ENCODE measurements around the gene POC1A. TPM values are rescaled to one million over a fixed set of nuclear protein-coding genes. Genes with fewer than 3 reads are reported as not detected.

POC1A gene
- total and polyA plus RNA-seq, 2 of the 8 experiments (the other 6 are each of a cell fraction or from before 2014, with no cell fraction given) = 35.7 to 39.2 TPM

DNA sequence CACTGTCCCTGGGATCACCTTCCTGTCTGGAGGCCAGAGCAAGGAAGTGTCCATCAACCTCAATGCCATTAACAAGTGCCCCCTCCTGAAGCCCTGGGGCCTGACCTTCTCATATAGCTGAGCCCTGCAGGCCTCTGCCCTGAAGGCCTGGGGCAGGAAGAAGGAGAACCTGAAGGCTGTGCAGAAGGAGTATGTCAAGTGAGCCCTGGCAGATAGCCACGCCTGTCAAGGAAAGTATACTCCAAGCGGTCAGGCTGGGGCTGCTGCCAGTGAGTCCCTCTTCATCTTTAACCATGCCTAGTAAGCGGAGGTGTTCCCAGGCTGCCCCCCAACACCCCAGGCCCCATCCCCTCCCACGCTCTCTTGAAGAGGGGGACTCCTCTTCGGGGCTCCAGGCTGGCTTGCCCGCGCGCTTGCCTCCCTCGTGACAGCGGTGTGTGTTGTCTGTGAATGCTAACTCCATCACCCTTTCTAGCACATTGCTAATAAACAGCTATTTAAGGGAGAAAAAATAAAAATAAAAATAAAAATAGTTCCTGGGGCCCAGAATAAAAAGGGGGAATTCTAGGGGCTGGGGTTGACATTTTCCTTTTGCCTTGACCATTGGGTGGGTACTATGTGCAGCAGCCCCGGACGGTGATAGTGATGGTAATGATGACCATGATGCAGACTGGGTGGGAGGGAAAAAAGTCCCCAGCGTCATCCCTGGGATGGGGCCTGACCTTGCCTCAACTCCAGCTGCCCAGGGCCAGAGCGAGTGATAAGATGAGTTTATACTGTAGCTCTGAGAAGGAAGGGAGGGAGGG is 40.5 kb upstream of the POC1A start:
- Histone ChIP-seq H3K23ac (ENCODE audit: insufficient read length) (no peak overlapping the region), H3K9ac (replicated peaks in 1 of 4; ENCODE audit: extremely low read depth in 1 of 4, low read depth in 3 of 4, low read length in 3 of 4) (no peak overlapping the region), H2BK15ac (ENCODE audit: low read length) (no peak overlapping the region), H2AK5ac (ENCODE audit: low read depth, low read length) (no peak overlapping the region), H4K91ac (replicated peaks; ENCODE audit: insufficient read length, low read length) (no peak overlapping the region), H2AFZ (ENCODE audit: low read length) (no peak overlapping the region), H2BK12ac (ENCODE audit: low read depth, low read length) (no peak overlapping the region), H3K14ac (ENCODE audit: insufficient read length) (no peak overlapping the region), H3K79me1 (ENCODE audit: low read depth, low read length) (no peaks in the 10 kb centered on the region; the same call in none of the 2 replicates), H2BK20ac (ENCODE audit: low read length) (no peak overlapping the region), H3K4ac (replicated peaks; ENCODE audit: insufficient read length, low read depth, low read length) (no peak overlapping the region), H3K4me1 (replicated peaks in 1 of 4; ENCODE audit: control insufficient read depth in 3 of 4, insufficient read depth in 4 of 4, low read length in 3 of 4) (peaks cover 0 to 12% (median 7%) of the 10 kb centered on the region in 4 experiments; a peak in 6 of 7 replicates), H3K18ac (ENCODE audit: extremely low read depth, low read length) (no peak overlapping the region), H3K56ac (replicated peaks; ENCODE audit: insufficient read length, low read depth, low read length) (no peak overlapping the region), H2BK5ac (ENCODE audit: low read depth, low read length) (no peak overlapping the region), H4K5ac (ENCODE audit: insufficient read length, low read depth, low read length) (no peak overlapping the region), H3K4me2 (ENCODE audit: insufficient read depth in 1 of 2, low read depth in 2 of 2, low read length in 2 of 2) (no peak overlapping the region), H4K8ac (ENCODE audit: extremely low read depth, insufficient read depth, low read length) (no peak overlapping the region), H3K4me3 (ENCODE audit: extremely low read depth in 1 of 4, insufficient read depth in 2 of 4, low read depth in 3 of 4, low read length in 4 of 4) (no peak overlapping the region), H3K27me3 (replicated peaks in 1 of 4; ENCODE audit: control insufficient read depth in 3 of 4, extremely low read depth in 1 of 4, insufficient read depth in 3 of 4, low read length in 3 of 4) (peaks cover 0 to 3% (median under 1%) of the 10 kb centered on the region in 4 experiments; a peak in 4 of 7 replicates), H3K9me3 (ENCODE audit: insufficient read depth in 2 of 2, low read depth in 1 of 2, low read length in 1 of 2) (no peaks in the 10 kb centered on the region), H3K79me2 (ENCODE audit: control insufficient read depth in 1 of 2, insufficient read depth in 2 of 2, low read length in 2 of 2) (peaks cover 0 to 8% of the 10 kb centered on the region in 2 experiments; a peak in 2 of 4 replicates), H3K23me2 (ENCODE audit: low read depth, low read length) (peaks cover 4% of the 10 kb centered on the region; the same call in 1 of the 2 replicates), H4K20me1 (replicated peaks in 1 of 2; ENCODE audit: control insufficient read depth in 1 of 2, insufficient read depth in 2 of 2, low read length in 2 of 2) (peaks cover 0 to 3% of the 10 kb centered on the region in 2 experiments), H3K27ac (ENCODE audit: low read depth, low read length) (no peak overlapping the region), H2BK120ac (replicated peaks; ENCODE audit: low read depth, low read length) (no peak overlapping the region), H3K36me3 (ENCODE audit: control insufficient read depth in 2 of 4, insufficient read depth in 4 of 4, low read length in 3 of 4) (peaks cover 0 to 4% (median 0%) of the 10 kb centered on the region in 4 experiments; a peak in 1 of 8 replicates)
- ChIA-PET CTCF (ENCODE audit: partially characterized antibody) (interaction anchor here (0.7 to 1.3 kb wide), 4 partner anchors 27 to 964 kb away, joined by 3 to 5 read pairs (median 4); no protein-coding TSS in a partner anchor), POLR2A (ENCODE audit: partially characterized antibody) (interaction anchor here (0.6 kb wide), 1 partner anchor 61 kb away, joined by 4 read pairs; no protein-coding TSS in a partner anchor)
- FAIRE-seq (no peak), DNase-seq (ENCODE audit: low read depth in 1 of 2, low spot score in 2 of 2) (no peak)
- WGBS, 2 experiments (ENCODE audit: extremely low coverage in 1 of 2, insufficient coverage in 1 of 2, insufficient read length in 1 of 2, insufficient replicate concordance in 2 of 2, low coverage in 1 of 2, low lambda C conversion rate in 2 of 2, missing lambda C conversion rate in 1 of 2) = 91% methylated on average over 12 of the region's 14 CpGs; no CpG with 5 or more reads in 1 of the 2 experiments
- no peak for TF ChIP-seq CHD1 (IDR thresholded peaks at IDR 0.05; ENCODE audit: low read depth, low read length)
- TF ChIP-seq MAFK (IDR thresholded peaks at IDR 0.05; ENCODE audit: low read depth, low read length) = no peak
- TF ChIP-seq NANOG (IDR thresholded peaks at IDR 0.05; ENCODE audit: insufficient read depth, low read depth, low read length, poor library complexity, severe bottlenecking) = no peak
- no peak for TF ChIP-seq YY1 (IDR thresholded peaks at IDR 0.05; ENCODE audit: low read depth, low read length)
- TF ChIP-seq PHF8 (conservative IDR thresholded peaks at IDR 0.05; ENCODE audit: low read depth, low read length) = no peak
- TF ChIP-seq, protein P1, sequence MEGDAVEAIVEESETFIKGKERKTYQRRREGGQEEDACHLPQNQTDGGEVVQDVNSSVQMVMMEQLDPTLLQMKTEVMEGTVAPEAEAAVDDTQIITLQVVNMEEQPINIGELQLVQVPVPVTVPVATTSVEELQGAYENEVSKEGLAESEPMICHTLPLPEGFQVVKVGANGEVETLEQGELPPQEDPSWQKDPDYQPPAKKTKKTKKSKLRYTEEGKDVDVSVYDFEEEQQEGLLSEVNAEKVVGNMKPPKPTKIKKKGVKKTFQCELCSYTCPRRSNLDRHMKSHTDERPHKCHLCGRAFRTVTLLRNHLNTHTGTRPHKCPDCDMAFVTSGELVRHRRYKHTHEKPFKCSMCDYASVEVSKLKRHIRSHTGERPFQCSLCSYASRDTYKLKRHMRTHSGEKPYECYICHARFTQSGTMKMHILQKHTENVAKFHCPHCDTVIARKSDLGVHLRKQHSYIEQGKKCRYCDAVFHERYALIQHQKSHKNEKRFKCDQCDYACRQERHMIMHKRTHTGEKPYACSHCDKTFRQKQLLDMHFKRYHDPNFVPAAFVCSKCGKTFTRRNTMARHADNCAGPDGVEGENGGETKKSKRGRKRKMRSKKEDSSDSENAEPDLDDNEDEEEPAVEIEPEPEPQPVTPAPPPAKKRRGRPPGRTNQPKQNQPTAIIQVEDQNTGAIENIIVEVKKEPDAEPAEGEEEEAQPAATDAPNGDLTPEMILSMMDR (IDR thresholded peaks at IDR 0.05; ENCODE audit: control extremely low read depth in 1 of 3, insufficient read depth in 1 of 3, low read depth in 1 of 3, low read length in 3 of 3) = no peak
- no peak for TF ChIP-seq KDM4A (IDR thresholded peaks at IDR 0.05; ENCODE audit: low read depth, low read length, severe bottlenecking)
- TF ChIP-seq, protein P2, sequence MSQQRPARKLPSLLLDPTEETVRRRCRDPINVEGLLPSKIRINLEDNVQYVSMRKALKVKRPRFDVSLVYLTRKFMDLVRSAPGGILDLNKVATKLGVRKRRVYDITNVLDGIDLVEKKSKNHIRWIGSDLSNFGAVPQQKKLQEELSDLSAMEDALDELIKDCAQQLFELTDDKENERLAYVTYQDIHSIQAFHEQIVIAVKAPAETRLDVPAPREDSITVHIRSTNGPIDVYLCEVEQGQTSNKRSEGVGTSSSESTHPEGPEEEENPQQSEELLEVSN (IDR thresholded peaks at IDR 0.05) = no peak

Data from H1 (cell line).